Activated CD4-positive, alpha-beta T cell treated with anti-CD3 and anti-CD28 coated beads, Interleukin-2, amount 10 ng/mL, durations not matched to agents 24 days and 14 days (primary cell): Measurements from ENCODE around the gene LACC1. TPM values are rescaled to one million over a fixed set of nuclear protein-coding genes. Genes with fewer than 3 reads are reported as not detected.
A peak's percentile ranks its signal among the peaks of the same experiment; 100 is the strongest.

Experiments
- DNase-seq: peaks from one replicate; pipeline ENCODE4 v3.0.0; 2022
- H3K27ac Mint-ChIP-seq: one replicate; pipeline ENCODE4 v1.8.0; 2022; ENCODE audit warnings: mild to moderate bottlenecking, mixed read lengths
- H3K27me3 Mint-ChIP-seq: one replicate; pipeline ENCODE4 v1.8.0; 2022; ENCODE audit warnings: mixed read lengths
- H3K36me3 Mint-ChIP-seq: one replicate; pipeline ENCODE4 v1.8.0; 2022; ENCODE audit warnings: low read depth, mild to moderate bottlenecking, mixed read lengths
- H3K4me1 Mint-ChIP-seq: one replicate; pipeline ENCODE4 v1.8.0; 2021; ENCODE audit warnings: mixed read lengths
- H3K4me3 Mint-ChIP-seq: one replicate; pipeline ENCODE4 v1.8.0; 2022; ENCODE audit warnings: mild to moderate bottlenecking, moderate library complexity, mixed read lengths
- H3K9me3 Mint-ChIP-seq: one replicate; pipeline ENCODE4 v1.8.0; 2021; ENCODE audit warnings: mixed read lengths
- intact Hi-C: fragments of 100-400 bp; cut with micrococcal nuclease; formaldehyde crosslinking; loops from one replicate; pipeline ENCODE4 v1.15.1; 2023
- total RNA-seq: library from RNA; stranded (reverse); gene quantifications from 2 replicates; pipeline ENCODE4 v1.2.3, GENCODE V29; 2022

LACC1 gene
- 2.3 and 2.6 TPM in 2 replicates for total RNA-seq

DNA sequence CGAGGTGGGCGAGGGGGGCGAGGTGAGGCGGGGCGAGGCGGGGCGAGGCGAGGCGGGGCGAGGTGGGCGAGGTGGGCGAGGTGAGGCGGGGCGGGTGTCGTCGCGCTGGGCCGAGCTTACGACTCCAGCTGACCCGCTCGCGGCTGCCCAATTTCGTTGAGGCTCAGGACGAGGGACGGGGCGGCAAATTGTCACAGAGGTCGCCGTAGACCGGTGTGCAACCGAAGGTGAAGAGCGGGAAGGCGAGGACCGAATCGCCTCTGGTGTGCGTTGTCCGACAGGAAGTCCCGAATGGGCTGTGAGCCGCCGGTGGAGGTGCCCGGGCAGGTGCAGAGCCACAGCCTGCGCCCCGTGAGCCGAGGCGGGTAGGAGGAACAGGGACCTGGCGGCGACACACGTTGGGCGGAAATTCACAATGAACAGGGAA is at the start of gene LACC1:
LACC1 (plus strand) TSS at position 150 of the 427 bp plus-strand sequence. CDS start 1,082 bp downstream, outside the sequence.
- intact Hi-C loops = loop anchor here (1.0 to 5.0 kb wide), 2 partner anchors 263 to 698 kb away; no protein-coding TSS in a partner anchor
- peaks cover 13% of the 10 kb centered on the region for H3K4me1 Mint-ChIP-seq
- peak within 1 kb of the TSS; percentile 89 for H3K4me3 Mint-ChIP-seq
- peak; percentile 78 for DNase-seq
- peak within 1 kb of the TSS; percentile 90 for H3K27ac Mint-ChIP-seq
- peaks cover 19% of the 10 kb centered on the region for H3K27me3 Mint-ChIP-seq
- no peaks in the 10 kb centered on the region for H3K9me3 Mint-ChIP-seq
- peaks cover 5% of the 10 kb centered on the region for H3K36me3 Mint-ChIP-seq

DNA sequence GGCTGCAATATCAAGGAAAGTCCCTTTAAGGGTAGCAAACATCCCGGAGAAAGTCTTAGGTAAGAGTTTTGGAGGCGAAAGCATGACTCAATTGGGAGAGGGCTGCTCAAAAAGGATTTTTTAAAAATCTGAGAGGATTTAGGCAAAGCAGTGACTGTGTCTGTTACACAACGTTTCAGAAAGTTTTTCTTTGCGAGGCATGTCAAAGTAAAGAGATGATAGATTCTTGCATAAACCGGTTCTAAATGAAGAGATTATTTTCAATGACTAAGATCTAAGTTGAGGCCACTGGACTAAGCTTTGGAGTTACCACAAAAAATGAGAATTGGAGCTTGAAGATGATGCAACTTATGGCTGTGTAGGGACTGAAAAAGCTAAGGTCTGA is 49.2 kb upstream of the LACC1 start:
- Mint-ChIP-seq H3K27ac (no peak overlapping the region), H3K4me3 (no peak overlapping the region)

GRCh38 chr13:43831088-43831487 is 48.6 kb upstream of the LACC1 start:
- Mint-ChIP-seq H3K4me1 (no peaks in the 10 kb centered on the region), H3K27me3 (peaks cover 15% of the 10 kb centered on the region), H3K36me3 (no peaks in the 10 kb centered on the region), H3K4me3 (no peak overlapping the region), H3K9me3 (no peaks in the 10 kb centered on the region), H3K27ac (no peak overlapping the region)
- no peak for DNase-seq
- intact Hi-C loops = no loop called here

More for the DNA sequence above, 49.2 kb upstream of the LACC1 start:
- intact Hi-C loops = no loop called here
- Mint-ChIP-seq H3K27me3 (peaks cover 15% of the 10 kb centered on the region), H3K36me3 (no peaks in the 10 kb centered on the region), H3K4me1 (no peaks in the 10 kb centered on the region), H3K9me3 (no peaks in the 10 kb centered on the region)
- DNase-seq = no peak

GRCh38 chr13:43835701-43836100 is 44.0 kb upstream of the LACC1 start:
- Mint-ChIP-seq H3K27ac (no peak overlapping the region), H3K4me1 (no peaks in the 10 kb centered on the region), H3K4me3 (no peak overlapping the region), H3K9me3 (peaks cover under 1% of the 10 kb centered on the region), H3K27me3 (peaks cover 8% of the 10 kb centered on the region), H3K36me3 (no peaks in the 10 kb centered on the region)
- DNase-seq = no peak
- intact Hi-C loops = no loop called here

DNA sequence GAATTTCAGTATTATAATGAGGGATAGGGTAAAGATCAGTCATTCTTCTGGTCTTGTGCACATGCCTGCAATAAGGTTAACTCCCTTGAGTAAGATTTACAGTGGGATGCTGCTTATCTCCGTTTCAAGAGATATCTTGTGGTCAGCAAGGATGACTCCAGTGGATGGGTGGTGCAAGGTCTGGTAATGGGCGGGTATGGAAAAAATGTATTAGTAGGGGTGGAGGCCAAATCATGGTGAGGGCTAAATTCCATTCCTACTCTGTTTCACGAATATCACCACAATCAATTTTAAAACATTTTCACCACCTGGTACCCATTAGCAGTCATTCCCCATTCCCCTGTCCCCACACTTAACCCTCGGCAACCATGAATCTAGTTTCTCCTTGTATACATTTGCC is 40.8 kb upstream of the LACC1 start:
- Mint-ChIP-seq H3K36me3 (no peaks in the 10 kb centered on the region), H3K27me3 (peaks cover 1% of the 10 kb centered on the region), H3K27ac (no peak overlapping the region), H3K4me3 (no peak overlapping the region), H3K4me1 (no peaks in the 10 kb centered on the region), H3K9me3 (peaks cover 3% of the 10 kb centered on the region)
- no peak for DNase-seq
- intact Hi-C loops = no loop called here

- Mint-ChIP-seq H3K27me3 (peaks cover 13% of the 10 kb centered on the region), H3K4me3 (no peak overlapping the region), H3K36me3 (no peaks in the 10 kb centered on the region), H3K4me1 (no peaks in the 10 kb centered on the region), H3K27ac (no peak overlapping the region), H3K9me3 (peaks cover 14% of the 10 kb centered on the region)
- no peak for DNase-seq
- intact Hi-C loops = no loop called here
Observed at GRCh38 chr13:43846496-43847158, 33.1 kb upstream of the LACC1 start.

GRCh38 chr13:43848001-43848649 is 31.6 kb upstream of the LACC1 start:
- Mint-ChIP-seq H3K27ac (no peak overlapping the region), H3K9me3 (peaks cover 26% of the 10 kb centered on the region), H3K36me3 (no peaks in the 10 kb centered on the region), H3K4me1 (no peaks in the 10 kb centered on the region), H3K27me3 (peaks cover 13% of the 10 kb centered on the region), H3K4me3 (no peak overlapping the region)
- intact Hi-C loops = no loop called here
- DNase-seq = no peak

DNA sequence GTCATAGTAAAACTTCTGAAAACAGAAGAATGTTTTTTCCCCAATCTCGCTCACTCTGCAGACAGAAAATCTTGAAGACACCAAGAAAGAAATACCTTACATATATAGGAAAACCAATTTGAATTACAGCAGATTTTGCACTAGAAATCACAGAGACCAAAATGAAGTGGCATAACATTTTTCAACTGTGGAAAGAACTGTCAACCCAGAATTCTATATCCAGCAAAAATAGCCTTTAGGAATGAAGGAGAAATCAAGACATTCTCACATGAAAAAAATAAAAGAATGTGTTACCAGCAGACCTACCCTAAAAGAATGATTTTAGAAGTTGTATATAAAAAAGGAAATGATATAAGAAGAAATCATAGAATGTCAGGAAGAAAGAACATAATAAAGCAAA is 28.8 kb upstream of the LACC1 start:
- intact Hi-C loops = no loop called here
- no peak overlapping the region for H3K4me3 Mint-ChIP-seq
- no peak overlapping the region for H3K27ac Mint-ChIP-seq
- H3K36me3 Mint-ChIP-seq = no peaks in the 10 kb centered on the region
- no peaks in the 10 kb centered on the region for H3K4me1 Mint-ChIP-seq
- peaks cover 31% of the 10 kb centered on the region for H3K9me3 Mint-ChIP-seq
- DNase-seq = no peak
- H3K27me3 Mint-ChIP-seq = peaks cover 3% of the 10 kb centered on the region

DNA sequence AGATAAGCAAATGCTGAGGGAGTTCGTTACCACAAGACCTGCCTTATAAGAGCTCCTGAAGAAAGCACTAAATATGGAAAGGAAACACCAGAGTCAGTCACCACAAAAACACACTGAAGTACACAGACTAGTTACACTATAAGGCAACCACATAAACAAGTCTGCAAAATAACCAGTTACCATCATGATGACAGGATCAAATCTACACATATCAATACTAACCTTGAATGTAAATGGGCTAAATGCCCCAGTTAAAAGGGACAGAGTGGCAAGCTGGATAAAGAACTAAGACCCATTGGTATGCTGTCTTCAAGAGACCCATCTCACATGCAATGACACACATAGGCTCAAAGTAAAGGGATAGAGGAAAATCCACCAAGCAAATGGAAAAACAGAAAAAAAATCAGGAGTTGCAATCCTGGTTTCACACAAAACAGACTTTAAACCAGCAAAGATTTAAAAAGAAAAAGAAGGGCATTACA is 26.7 kb upstream of the LACC1 start:
- Mint-ChIP-seq H3K27ac (no peak overlapping the region), H3K4me3 (no peak overlapping the region), H3K4me1 (no peaks in the 10 kb centered on the region), H3K9me3 (peaks cover 31% of the 10 kb centered on the region), H3K27me3 (peaks cover 3% of the 10 kb centered on the region), H3K36me3 (no peaks in the 10 kb centered on the region)
- intact Hi-C loops = no loop called here
- no peak for DNase-seq

GRCh38 chr13:43861863-43862262 is 17.8 kb upstream of the LACC1 start:
- Mint-ChIP-seq H3K4me1 (no peaks in the 10 kb centered on the region), H3K9me3 (no peaks in the 10 kb centered on the region), H3K27me3 (peaks cover 7% of the 10 kb centered on the region), H3K4me3 (no peak overlapping the region), H3K36me3 (no peaks in the 10 kb centered on the region), H3K27ac (no peak overlapping the region)
- intact Hi-C loops = no loop called here
- DNase-seq = no peak

DNA sequence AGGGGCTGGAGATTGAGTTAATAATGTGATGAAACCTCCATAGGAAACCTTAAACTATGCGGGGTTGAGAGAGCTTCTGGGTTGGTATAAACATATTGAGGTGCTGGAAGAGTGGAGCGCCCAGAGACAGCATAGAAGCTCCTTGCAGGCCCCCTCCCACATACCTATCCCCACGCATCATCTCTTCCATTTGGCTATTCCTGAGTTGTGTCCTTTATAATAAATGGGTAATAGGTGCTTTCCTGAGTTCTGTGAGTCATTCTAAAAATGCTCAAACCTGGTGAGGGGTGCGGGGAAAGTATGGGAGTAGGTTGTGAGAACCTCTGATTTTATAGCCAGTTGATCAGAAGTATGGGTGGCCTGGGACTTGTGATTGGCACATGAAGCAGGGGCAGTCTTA is 14.8 kb upstream of the LACC1 start:
- no peak for DNase-seq
- Mint-ChIP-seq H3K9me3 (no peaks in the 10 kb centered on the region), H3K4me1 (no peaks in the 10 kb centered on the region), H3K27me3 (peaks cover 9% of the 10 kb centered on the region), H3K4me3 (no peak overlapping the region), H3K36me3 (no peaks in the 10 kb centered on the region), H3K27ac (no peak overlapping the region)
- intact Hi-C loops = no loop called here

DNA sequence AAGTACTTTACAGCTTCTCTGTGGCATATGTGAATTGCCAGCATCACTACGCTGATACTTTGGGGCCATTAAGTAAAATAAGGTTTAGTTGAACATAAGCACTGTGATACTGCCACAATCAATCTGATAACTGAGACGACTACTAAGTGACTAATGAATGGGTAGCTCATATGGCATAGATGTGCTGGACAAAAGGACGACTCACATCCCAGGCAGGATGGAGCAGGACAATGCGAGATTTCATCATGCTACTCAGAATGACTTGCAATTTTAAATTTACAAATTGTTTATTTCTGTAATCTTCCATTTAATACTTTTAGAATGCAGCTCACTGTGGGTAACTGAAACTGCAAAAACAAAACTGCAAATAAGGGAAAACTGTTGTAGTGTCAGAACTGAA is 13.8 kb upstream of the LACC1 start:
- H3K27me3 Mint-ChIP-seq = peaks cover 6% of the 10 kb centered on the region
- intact Hi-C loops = no loop called here
- no peaks in the 10 kb centered on the region for H3K9me3 Mint-ChIP-seq
- DNase-seq = no peak
- no peaks in the 10 kb centered on the region for H3K36me3 Mint-ChIP-seq
- no peak overlapping the region for H3K4me3 Mint-ChIP-seq
- no peaks in the 10 kb centered on the region for H3K4me1 Mint-ChIP-seq
- H3K27ac Mint-ChIP-seq = no peak overlapping the region

GRCh38 chr13:43872181-43872580 is 7.5 kb upstream of the LACC1 start:
- H3K36me3 Mint-ChIP-seq = no peaks in the 10 kb centered on the region
- H3K27me3 Mint-ChIP-seq = peaks cover 3% of the 10 kb centered on the region
- no peaks in the 10 kb centered on the region for H3K9me3 Mint-ChIP-seq
- H3K4me1 Mint-ChIP-seq = no peaks in the 10 kb centered on the region
- H3K4me3 Mint-ChIP-seq = no peak overlapping the region
- no peak overlapping the region for H3K27ac Mint-ChIP-seq
- intact Hi-C loops = no loop called here
- DNase-seq = no peak

DNA sequence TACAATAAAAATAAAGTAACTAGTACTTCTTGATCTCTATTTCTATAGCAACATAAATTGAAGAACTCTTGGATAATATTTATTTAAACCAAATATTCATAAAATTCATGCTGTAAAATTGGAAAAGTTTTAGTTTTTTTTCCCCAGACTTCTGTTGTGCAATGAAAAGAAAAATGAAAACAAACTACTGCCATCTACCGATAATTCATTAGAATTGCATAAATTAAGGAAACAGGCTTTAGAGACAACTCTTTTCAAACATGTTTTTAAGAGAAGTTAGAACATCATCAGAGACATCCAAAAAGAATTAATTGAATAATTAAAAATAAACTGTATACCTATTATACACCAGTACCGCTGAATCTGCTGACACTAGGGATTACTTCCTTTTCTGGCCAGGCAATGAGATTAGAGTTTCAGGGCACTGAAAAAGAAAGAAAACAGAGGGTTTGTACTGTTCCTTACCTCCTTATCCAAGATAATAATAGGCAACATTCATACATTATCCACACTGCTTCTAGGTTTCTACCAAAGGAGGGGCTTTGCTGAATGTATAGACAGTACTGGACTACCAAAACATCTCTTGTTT is 5.1 kb upstream of the LACC1 start:
- no peaks in the 10 kb centered on the region for H3K9me3 Mint-ChIP-seq
- intact Hi-C loops = loop anchor here (2.0 kb wide), 1 partner anchor 906 kb away; no protein-coding TSS in a partner anchor
- no peak for DNase-seq
- no peak overlapping the region for H3K4me3 Mint-ChIP-seq
- H3K27ac Mint-ChIP-seq = no peak overlapping the region
- H3K27me3 Mint-ChIP-seq = peaks cover 8% of the 10 kb centered on the region
- peaks cover 8% of the 10 kb centered on the region for H3K4me1 Mint-ChIP-seq
- no peaks in the 10 kb centered on the region for H3K36me3 Mint-ChIP-seq
